ENCODE measurements around the gene AOPEP.

AOPEP gene

GRCh38 chr9:95097279-95097678, 370.8 kb downstream of the AOPEP start:
- H3K36me3 ChIP-seq (ENCODE audit: control insufficient read depth, insufficient read depth, low read length): no peaks in the 10 kb centered on the region
- no peak overlapping the region for H2AFZ ChIP-seq
- H3K4me3 ChIP-seq (ENCODE audit: low read depth, low read length): no peak overlapping the region
- no peaks in the 10 kb centered on the region for H3K9me3 ChIP-seq (ENCODE audit: control insufficient read depth, low read length)
- no peak overlapping the region for H3K27ac ChIP-seq
- H3K79me2 ChIP-seq: no peaks in the 10 kb centered on the region
- no peak for TF ChIP-seq CTCF (IDR thresholded peaks at IDR 0.05)
- no peaks in the 10 kb centered on the region for H3K27me3 ChIP-seq (ENCODE audit: control insufficient read depth, insufficient read depth, low read length)
- H3K4me2 ChIP-seq (ENCODE audit: low read length): no peak overlapping the region
- H3K9ac ChIP-seq: no peak overlapping the region
- H3K4me1 ChIP-seq: peaks cover 4% of the 10 kb centered on the region

GRCh38 chr9:95098391-95098921, 372.0 kb downstream of the AOPEP start:
- Histone ChIP-seq H3K4me2 (ENCODE audit: low read length) (peak overlapping the region; percentile 45), H2AFZ (no peak overlapping the region), H3K36me3 (ENCODE audit: control insufficient read depth, insufficient read depth, low read length) (no peaks in the 10 kb centered on the region), H3K9ac (no peak overlapping the region), H3K9me3 (ENCODE audit: control insufficient read depth, low read length) (no peaks in the 10 kb centered on the region), H3K27ac (peak overlapping the region; percentile 55), H3K79me2 (no peaks in the 10 kb centered on the region), H3K4me3 (ENCODE audit: low read depth, low read length) (no peak overlapping the region), H3K4me1 (peaks cover 4% of the 10 kb centered on the region), H3K27me3 (ENCODE audit: control insufficient read depth, insufficient read depth, low read length) (no peaks in the 10 kb centered on the region)
- TF ChIP-seq CTCF (IDR thresholded peaks at IDR 0.05): no peak

- no peaks in the 10 kb centered on the region for H3K27me3 ChIP-seq (ENCODE audit: control insufficient read depth, insufficient read depth, low read length)
- no peak overlapping the region for H3K27ac ChIP-seq
- H3K79me2 ChIP-seq: no peaks in the 10 kb centered on the region
- H2AFZ ChIP-seq: no peak overlapping the region
- no peaks in the 10 kb centered on the region for H3K9me3 ChIP-seq (ENCODE audit: control insufficient read depth, low read length)
- peaks cover 4% of the 10 kb centered on the region for H3K4me1 ChIP-seq
- no peak for TF ChIP-seq CTCF (IDR thresholded peaks at IDR 0.05)
- no peak overlapping the region for H3K4me3 ChIP-seq (ENCODE audit: low read depth, low read length)
- H3K36me3 ChIP-seq (ENCODE audit: control insufficient read depth, insufficient read depth, low read length): no peaks in the 10 kb centered on the region
- H3K9ac ChIP-seq: no peak overlapping the region
- no peak overlapping the region for H3K4me2 ChIP-seq (ENCODE audit: low read length)
These were observed 373.0 kb downstream of the AOPEP start for GRCh38 chr9:95099321-95100070.

GRCh38 chr9:95100071-95100627, 373.6 kb downstream of the AOPEP start:
- H3K36me3 ChIP-seq (ENCODE audit: control insufficient read depth, insufficient read depth, low read length): no peaks in the 10 kb centered on the region
- no peak for TF ChIP-seq CTCF (IDR thresholded peaks at IDR 0.05)
- no peak overlapping the region for H3K9ac ChIP-seq
- no peaks in the 10 kb centered on the region for H3K27me3 ChIP-seq (ENCODE audit: control insufficient read depth, insufficient read depth, low read length)
- no peak overlapping the region for H3K27ac ChIP-seq
- H2AFZ ChIP-seq: no peak overlapping the region
- H3K79me2 ChIP-seq: no peaks in the 10 kb centered on the region
- H3K4me3 ChIP-seq (ENCODE audit: low read depth, low read length): no peak overlapping the region
- H3K9me3 ChIP-seq (ENCODE audit: control insufficient read depth, low read length): no peaks in the 10 kb centered on the region
- no peak overlapping the region for H3K4me2 ChIP-seq (ENCODE audit: low read length)
- H3K4me1 ChIP-seq: peaks cover 4% of the 10 kb centered on the region
